ENCODE results near the gene C12orf57.

Gene C12orf57

GRCh38 chr12:6954316-6955107 is 10.7 kb downstream of the C12orf57 start:
- DNase-seq: no peak

GRCh38 chr12:6955108-6956020 is 11.5 kb downstream of the C12orf57 start:
- DNase-seq: no peak

- peak; percentile 39 for DNase-seq
Measured at GRCh38 chr12:6956021-6956727, 12.4 kb downstream of the C12orf57 start.

- no peak for DNase-seq
Measured at GRCh38 chr12:6957151-6957701, 13.4 kb downstream of the C12orf57 start.

GRCh38 chr12:6957741-6958608 is 14.2 kb downstream of the C12orf57 start:
- DNase-seq: no peak

GRCh38 chr12:6958609-6959057 is 14.8 kb downstream of the C12orf57 start:
- peak; percentile 81 for DNase-seq

- DNase-seq: peak; percentile 94
Measured at GRCh38 chr12:6959058-6959804, 15.4 kb downstream of the C12orf57 start.

- DNase-seq: no peak
Measured at GRCh38 chr12:6959805-6960592, 16.2 kb downstream of the C12orf57 start.

GRCh38 chr12:6960593-6961277 is 16.9 kb downstream of the C12orf57 start:
- peak; percentile 63 for DNase-seq

- peak; percentile 87 for DNase-seq
Measured at GRCh38 chr12:6961278-6961694, 17.5 kb downstream of the C12orf57 start.

- peak; percentile 86 for DNase-seq
Measured at GRCh38 chr12:6961695-6962284, 18.0 kb downstream of the C12orf57 start.

- no peak for DNase-seq
Measured at GRCh38 chr12:6962285-6963015, 18.6 kb downstream of the C12orf57 start.

GRCh38 chr12:6963016-6963731 is 19.4 kb downstream of the C12orf57 start:
- DNase-seq: no peak

GRCh38 chr12:6963791-6964413 is 20.1 kb downstream of the C12orf57 start:
- DNase-seq: no peak

GRCh38 chr12:6964605-6965025 is 20.8 kb downstream of the C12orf57 start:
- no peak for DNase-seq

- peak; percentile 88 for DNase-seq
Measured at GRCh38 chr12:6965026-6965661, 21.3 kb downstream of the C12orf57 start.

- no peak for DNase-seq
Measured at GRCh38 chr12:6965714-6966113, 21.9 kb downstream of the C12orf57 start.

Data from MV-4-11 (cell line).